Stimulated activated CD8-positive, alpha-beta memory T cell treated with anti-CD3 and anti-CD28 coated beads, Interleukin-7, amount 100 ng/mL, for 1 hour (primary cell): ENCODE measurements around the gene MPDZ.

Experiments used
- DNase-seq, 2 donors: peaks; one replicate each; pipeline ENCODE4 v3.0.0-alpha.2; 2020; ENCODE audit warnings: low read depth in 2 of 2

MPDZ gene

DNA sequence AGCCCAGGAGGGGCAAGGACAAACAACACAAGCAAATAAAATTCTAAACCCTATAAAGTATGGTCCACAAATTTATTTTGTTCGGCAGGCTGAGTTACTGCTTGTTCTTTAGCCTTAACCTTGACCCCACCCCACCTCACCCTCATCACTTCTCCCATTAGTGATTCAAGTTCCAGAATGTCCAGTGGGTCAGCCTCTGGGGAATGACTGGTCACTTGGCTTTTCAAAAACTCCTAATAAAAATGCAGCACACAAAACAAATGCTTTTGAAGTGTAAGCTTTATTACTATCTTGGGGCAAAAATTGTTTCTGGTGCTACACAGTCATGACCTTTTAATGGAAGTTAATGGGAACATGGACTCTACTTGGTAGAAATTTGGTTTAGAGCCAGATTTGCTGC is 142.1 kb downstream of the MPDZ start:
- no peak for DNase-seq

DNA sequence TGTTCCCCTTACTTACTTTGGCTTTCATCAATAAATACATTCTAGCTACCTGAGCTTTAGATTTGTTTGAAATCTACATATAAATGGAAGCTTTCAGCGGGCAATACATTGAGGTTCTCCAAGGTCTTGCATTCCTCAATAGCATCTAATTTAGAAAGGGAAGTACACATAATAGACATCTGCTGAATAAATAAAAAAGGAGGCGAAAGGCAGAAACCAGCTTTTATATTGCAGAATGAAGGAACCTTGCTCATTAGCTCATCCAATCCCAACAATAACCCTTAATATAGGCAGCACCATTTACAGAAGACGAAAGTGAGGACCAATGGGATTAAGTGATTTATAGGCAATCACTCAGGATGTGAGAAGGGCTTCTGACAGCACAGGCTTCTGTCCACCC is 147.5 kb downstream of the MPDZ start:
- DNase-seq: no peak

GRCh38 chr9:13131416-13131815 is 148.1 kb downstream of the MPDZ start:
- no peak for DNase-seq

DNA sequence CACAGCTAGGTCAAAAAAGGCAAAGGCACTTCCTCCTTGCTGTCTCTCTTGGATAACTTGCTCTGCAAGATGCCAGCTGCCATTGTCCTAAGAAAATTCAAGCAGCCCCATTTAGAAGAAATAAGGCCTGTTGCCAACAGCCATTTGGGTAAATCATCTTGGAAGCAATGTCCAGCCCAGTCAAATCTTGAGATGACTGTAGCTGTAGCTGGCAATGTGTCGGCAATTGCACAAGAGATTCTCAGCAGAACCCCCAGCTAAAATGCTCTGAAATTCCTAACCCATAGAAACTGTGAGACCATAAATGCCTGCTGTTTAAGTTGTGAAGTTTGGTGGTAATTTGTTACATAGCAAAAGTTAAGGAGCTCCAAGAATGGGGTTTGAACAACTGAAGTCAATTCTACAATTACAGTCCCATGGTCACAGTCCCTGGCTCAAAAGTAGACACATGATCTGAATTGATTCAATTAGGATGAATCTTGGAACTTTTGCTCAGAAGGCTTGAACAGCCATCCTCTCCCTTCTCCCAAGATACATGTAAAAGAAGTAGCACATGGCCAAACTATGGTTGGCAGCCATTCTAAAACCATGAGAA is 151.1 kb downstream of the MPDZ start:
- DNase-seq: no peak

- DNase-seq: no peak
Measured at GRCh38 chr9:13127131-13127530, 152.4 kb downstream of the MPDZ start.

GRCh38 chr9:13125261-13125660 is 154.2 kb downstream of the MPDZ start:
- DNase-seq: no peak

DNA sequence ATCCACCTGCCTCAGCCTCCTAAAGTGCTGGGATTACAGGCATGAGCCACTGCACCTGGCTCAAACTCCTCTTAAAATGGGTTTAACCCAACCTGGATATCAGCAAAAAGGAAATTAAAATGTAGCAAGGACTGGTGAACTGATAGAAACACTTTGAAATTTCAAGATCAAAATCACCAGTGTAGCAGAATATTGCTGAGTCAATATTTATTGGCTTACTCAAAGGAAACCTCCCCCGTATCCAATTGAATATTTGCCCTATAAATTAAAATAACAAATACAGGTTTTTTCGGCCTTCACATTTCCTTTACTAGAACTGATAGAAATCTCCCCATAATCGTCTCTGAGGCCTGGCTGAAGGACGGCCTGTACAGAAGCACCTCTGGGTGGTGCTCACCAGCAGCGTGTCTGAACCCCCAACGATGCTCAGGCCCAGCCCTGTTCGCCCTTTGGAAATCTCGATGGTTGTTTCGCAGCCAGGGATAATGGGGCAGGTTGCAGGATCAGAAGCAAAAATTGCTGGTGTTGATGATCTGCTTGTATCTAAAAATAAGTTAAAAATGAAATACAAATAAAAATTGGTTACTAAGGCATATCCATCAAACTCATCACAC is 156.6 kb downstream of the MPDZ start:
- no peak for DNase-seq

DNA sequence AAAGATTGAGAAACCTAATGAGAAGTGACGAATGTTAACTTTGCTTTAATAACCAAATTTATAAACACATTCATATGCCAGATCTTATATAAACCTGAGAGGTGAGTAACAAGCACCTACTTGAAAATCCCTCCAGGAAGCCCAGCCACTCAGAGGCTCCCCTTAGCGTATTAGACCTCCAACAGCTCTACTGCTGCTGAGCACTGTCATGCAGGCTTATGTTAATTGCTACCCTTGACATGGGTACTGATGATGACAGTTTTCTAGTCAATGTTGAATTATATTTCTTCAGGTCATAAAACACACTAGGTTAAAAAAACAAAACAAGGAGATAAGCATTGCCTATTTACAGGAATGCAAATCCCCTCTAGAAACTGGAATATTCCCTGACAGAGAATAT is 161.2 kb downstream of the MPDZ start:
- no peak for DNase-seq

DNA sequence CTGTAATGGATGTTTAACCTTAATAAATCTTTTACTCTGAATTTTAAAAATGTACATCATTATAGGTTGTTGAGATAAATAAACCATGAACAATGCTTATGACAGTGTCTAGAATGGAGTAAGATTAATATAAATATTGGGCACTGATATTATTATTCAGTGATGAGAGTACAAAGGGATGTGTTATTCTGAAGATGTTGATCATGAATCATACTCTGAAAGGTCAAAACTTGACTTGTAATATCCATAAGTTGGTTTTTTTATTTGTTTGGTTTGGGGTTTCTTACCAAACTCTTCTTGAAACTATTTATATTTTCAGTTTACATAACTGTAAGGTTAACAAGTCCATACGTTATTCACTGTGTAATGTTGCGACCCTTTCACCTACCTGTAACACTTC is 163.2 kb downstream of the MPDZ start:
- no peak for DNase-seq

DNA sequence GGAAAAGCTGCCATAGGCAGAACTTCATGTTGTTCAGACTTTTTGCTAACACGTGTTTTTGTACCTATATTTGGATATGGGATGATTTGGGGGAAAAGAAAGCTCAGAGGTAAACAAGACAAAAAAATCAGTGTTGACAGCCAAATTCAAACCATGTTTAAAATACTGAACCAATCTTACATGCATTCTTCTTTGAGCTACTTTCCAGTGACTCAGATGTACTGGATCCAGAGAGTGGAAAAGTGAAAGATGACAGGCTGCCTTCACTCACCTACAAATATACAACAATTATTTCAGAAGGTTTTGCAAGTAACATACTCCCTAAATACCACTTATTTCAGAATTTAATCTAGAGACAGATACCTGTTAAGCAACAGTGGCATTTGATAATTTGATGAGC is 165.7 kb downstream of the MPDZ start:
- DNase-seq: no peak

DNA sequence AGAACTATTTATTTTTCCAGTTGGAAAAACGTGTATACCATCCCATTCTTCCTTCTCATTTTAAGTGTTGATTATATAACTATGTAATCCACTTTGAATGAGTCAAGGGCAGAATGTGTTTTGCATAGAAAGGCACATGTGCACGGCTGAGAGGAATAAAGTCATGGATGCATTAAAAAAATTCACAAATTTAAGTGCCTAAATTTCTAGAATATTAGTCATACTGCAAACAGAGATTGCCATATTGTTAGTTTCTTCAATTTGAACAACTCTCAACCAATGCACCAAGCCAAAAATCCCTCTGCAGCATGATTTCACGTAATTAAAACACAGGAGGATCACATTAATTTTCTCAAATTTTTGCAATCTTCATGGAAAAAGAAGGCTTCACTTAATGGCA is 166.3 kb downstream of the MPDZ start:
- DNase-seq: no peak

DNA sequence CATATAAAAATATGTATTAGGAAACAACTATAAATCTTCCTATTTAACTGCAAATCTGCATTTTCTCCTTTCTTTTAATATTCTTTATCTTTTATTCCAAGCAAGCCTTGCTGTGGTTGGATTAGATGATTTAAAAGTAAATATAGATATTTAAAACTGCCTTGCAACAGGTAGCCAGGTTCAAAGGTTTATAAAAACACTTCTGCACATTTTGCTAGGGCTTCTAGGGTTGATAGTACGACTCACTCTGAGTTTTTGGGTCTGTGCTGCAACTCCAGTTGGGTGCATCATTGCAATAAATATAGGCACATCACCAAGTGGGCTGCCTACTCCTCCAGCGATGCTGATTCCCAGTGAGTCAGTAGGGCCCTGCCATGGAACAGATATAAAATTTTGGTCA is 167.7 kb downstream of the MPDZ start:
- no peak for DNase-seq

DNA sequence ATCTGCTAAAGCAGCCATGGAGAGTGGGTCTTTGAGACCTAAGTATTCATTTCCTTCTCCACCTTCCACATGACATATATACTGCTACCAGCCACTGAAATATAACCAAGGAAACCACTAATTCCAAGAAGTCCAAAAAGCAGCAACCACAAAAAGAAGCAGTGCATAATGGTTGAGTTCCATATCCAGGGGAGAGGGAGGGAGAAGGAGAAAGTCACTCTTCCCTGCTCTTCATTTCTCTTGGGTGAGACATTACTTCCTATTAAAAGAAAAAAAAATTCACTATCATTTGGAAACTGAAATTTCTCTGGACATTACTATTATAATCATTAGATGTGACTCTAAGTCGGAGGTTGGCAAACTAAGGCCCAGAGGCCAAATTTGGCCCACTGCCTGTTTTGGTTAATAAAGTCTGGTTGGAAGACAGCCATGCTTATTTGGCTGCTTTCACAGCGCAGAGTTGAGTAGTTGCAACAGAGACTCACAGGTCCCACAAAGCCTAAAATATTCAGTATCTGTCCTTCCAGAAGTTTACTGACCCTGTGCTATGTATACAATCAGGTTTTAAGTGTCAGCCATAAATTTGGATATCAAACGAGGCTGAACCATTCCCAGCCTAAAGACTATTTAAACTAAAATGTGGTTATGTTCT is 168.6 kb downstream of the MPDZ start:
- no peak for DNase-seq

DNA sequence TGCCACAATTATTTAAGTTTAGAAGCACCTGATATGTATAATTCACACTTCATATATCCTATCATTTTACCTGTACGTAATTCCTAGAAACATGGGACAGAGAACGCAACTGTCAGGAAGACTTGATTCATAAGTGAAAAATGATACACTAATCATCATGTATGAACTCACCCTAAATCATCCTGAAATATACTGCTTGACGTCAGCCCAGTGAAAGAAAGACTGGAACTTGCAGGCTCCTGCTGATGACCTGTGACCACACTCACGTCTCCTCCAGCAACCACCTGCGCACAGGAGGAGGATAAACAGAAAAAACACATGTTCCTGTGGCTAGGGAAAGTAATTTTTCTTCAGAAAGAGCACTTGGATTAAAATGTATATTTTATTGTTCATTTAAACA is 169.7 kb downstream of the MPDZ start:
- DNase-seq: no peak

DNA sequence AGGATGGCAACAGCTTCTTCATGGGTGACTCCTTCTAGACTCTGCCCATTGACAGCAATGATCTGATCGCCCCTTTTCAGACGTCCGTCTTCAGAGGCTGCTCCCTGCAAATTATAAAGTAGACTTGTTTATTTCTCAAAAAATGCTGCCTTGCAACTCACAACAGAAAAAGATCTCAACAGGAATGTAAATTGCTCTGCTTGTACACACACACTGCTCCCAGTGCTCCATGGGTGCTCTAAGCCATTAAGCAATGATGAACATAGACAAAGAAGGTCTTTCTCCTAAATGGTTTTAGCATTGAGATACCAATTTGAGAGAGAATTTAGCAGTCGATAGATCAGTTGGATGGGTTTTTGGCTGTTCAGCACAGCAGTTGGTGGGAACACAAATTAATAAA is 172.5 kb downstream of the MPDZ start:
- DNase-seq: no peak

- no peak for DNase-seq
Measured at GRCh38 chr9:13100914-13101572, 178.4 kb downstream of the MPDZ start.

- DNase-seq: no peak
Measured at GRCh38 chr9:13095056-13095455, 184.4 kb downstream of the MPDZ start.

GRCh38 chr9:13090628-13091027 is 188.9 kb downstream of the MPDZ start:
- no peak for DNase-seq

DNA sequence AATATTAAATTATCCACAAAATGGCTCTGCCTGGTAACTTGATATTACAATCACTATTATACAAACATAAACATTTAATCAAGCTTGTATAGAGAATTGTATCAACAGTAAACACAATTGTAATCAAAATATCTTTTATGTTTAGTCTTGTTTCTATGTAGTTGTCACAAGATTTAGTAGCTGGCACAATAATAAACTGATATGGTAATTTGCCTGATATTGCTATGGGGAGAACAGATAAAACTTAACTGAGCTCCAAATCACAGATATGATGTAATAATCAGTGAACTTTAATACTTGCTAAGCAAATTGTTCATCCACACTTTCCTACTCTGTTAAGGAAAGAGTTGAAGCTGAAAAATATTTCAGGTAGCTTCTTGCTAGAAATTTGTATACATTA is 189.8 kb downstream of the MPDZ start:
- DNase-seq: no peak

- no peak for DNase-seq
Measured at GRCh38 chr9:13088720-13089427, 190.6 kb downstream of the MPDZ start.

DNA sequence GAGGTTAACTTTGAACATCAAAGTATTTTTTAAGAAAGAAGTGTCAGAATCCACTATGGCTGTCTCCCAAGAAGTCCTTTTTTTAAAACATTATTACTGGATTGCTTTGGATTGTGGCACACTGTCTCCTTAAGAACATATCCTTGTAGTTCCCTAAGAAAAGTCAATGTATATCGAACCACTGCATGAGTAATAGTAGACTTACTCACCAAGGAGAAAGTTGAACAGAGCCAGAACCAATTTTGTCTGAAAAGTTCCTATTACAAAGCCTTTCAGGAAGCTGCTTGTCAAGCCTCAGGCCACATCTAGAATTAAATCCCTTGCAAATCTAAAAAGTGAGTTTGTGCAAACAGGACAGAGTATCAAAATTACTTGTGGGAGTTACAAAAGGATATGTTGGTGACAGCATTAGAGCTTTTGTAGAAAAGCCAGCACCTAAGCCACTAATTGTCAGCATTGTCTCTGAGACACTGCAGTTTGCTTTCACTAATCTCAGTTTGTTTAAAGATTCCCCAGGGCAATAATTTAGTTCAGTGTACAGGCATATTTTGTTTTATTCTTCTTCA is 195.4 kb downstream of the MPDZ start:
- DNase-seq: no peak

GRCh38 chr9:13083366-13083765 is 196.1 kb downstream of the MPDZ start:
- DNase-seq: no peak
